ENCODE measurements around the gene NME2. TPM values are rescaled to one million over a fixed set of nuclear protein-coding genes. Genes with fewer than 3 reads are reported as not detected.
"Not testable (repeated sequence)": the region's sequence is repeated elsewhere in the genome, so short reads cannot be mapped to it uniquely, and the experiment has no call there.

The NME2 gene
- total and polyA plus RNA-seq, 9 donors: 333 to 469 (median 374) TPM

DNA sequence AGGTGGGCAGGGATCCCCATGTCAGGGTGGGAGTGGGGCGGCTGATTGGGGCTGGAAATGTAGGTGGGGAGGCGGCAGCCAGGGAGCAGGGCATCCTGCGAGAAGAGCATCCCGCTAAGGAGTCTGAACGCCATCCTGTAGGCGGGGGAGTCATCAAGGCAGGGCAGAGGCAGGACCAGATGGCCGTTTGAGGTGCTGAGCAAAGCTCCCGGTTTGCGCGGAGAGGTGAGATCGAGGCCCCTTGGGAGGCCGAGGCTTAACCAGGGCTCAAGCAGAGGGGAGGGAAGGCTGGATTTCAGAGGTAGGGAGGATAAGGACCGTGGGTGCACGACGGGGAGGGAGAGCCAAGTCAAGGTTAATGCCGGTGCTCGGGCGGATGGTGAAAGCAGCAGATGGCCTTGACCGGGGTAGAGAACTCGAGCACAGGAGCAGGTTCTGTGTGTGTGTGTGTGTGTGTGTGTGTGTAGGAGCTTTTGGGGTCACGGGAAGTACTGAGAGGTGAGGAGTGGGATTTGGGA lies 472 bp upstream of the NME2 start:
- Histone ChIP-seq H3K36me3 (ENCODE audit: control insufficient read depth, insufficient read depth, low read length) (peaks cover 50% of the 10 kb centered on the region), H3K4me1 (ENCODE audit: control insufficient read depth, insufficient read depth, low read length) (peaks cover 13% of the 10 kb centered on the region), H3K4me3 (ENCODE audit: low read length) (peak overlapping the region; percentile 71), H3K27me3 (ENCODE audit: control insufficient read depth, insufficient read depth, low read length) (no peaks in the 10 kb centered on the region), H3K27ac (ENCODE audit: low read length) (peak overlapping the region; percentile 91), H3K9me3 (replicated peaks; ENCODE audit: control insufficient read depth, low read depth, low read length) (no peaks in the 10 kb centered on the region)
- no peak for DNase-seq
- WGBS (ENCODE audit: insufficient coverage): 7% methylated on average over 21 of the region's 21 CpGs

DNA sequence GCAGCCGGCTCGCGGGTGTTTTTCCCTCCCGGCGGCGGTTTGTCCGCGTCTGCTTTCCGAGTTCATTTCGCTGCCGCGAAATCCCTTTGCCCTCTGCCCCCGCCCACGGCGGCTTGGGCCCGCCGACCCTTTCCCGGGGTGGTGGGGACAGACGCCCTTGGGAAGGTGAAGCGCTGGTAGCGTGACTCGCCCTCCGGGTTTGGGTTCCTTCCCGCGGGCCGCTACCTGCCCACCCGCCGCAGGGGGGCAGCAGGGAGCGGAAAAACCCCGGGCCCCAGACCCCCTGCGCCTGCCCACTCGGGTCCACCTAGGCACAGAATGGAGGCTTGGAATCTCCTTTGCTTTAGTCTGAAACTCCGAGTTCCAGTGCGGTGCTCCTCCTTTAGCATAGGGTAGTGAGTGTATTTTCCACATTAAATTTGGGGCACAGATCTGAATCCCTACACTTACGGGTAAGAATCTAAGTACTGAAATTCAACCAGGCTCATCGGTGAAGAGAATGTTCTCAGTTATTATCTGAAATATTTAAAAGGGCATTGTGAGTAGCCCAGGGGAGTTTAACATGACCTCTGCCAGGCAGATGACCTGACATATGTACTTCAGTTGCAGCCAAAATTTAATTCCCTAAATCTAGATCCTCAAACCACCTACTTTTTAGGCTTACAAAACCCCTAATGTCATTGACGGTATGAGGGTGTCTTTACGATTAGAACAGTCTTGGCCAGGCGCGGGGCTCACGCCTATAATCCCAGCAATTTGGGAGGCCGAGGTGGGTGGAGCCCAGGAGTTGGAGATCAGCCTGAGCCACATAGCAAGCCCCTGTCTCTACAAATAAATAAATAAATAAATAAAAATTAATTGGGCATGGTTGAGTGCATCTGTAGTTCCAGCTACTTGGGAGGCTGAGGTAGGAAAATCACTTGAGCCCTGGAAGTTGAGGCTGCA lies 1.0 kb downstream of the NME2 start:
- WGBS (ENCODE audit: insufficient coverage): 0% methylated on average over 23 of the region's 42 CpGs
- no peaks in the 10 kb centered on the region for H3K9me3 ChIP-seq (replicated peaks; ENCODE audit: control insufficient read depth, low read depth, low read length)
- DNase-seq: peak; percentile 53
- peak overlapping the region; percentile 78 for H3K27ac ChIP-seq (ENCODE audit: low read length)
- no peaks in the 10 kb centered on the region for H3K27me3 ChIP-seq (ENCODE audit: control insufficient read depth, insufficient read depth, low read length)
- peaks cover 13% of the 10 kb centered on the region for H3K4me1 ChIP-seq (ENCODE audit: control insufficient read depth, insufficient read depth, low read length)
- H3K36me3 ChIP-seq (ENCODE audit: control insufficient read depth, insufficient read depth, low read length): peaks cover 38% of the 10 kb centered on the region
- H3K4me3 ChIP-seq (ENCODE audit: low read length): peak overlapping the region; percentile 71

DNA sequence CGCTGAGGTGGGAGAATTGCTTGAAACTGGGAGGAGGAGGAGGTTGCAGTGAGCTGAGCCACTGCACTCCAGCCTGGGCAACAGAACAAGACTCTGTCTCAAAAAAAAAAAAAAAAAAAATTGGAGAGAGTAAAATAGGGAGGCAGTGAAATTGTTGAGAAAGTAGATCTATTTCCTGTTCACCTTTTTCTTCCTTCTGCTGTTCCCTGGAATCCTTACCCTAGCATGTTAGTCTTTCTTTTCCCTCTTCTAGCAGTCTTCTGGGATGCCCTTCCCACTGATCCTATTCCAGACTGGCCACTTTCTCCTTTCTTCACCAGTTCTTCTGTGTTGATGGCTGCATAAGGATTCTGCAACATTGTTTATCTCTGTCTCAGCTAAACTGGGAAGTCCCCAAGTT lies 3.1 kb downstream of the NME2 start:
- WGBS (ENCODE audit: insufficient coverage): 100% methylated on average over 1 of the region's 1 CpG
- peaks cover 39% of the 10 kb centered on the region for H3K36me3 ChIP-seq (ENCODE audit: control insufficient read depth, insufficient read depth, low read length)

DNA sequence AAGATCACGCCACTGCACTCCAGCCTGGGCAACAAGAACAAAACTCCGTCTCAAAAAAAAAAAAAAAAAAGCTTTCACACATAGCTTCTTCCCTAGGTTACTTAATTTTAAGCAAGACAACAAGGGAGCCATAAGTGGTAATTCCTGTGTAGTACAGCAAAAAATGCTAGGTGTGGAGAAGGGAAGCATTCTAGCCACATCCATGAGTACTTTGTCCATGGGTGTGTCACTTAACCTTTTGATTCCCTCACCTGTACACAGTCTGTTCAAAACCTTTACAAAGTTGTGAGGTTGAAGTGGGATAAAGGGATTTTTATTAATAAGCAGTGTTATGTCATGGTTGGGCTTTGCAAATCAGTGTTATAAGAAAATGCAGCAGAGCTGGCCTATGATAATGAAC lies 4.5 kb downstream of the NME2 start:
- Histone ChIP-seq H3K9me3 (replicated peaks; ENCODE audit: control insufficient read depth, low read depth, low read length) (no peaks in the 10 kb centered on the region), H3K4me1 (ENCODE audit: control insufficient read depth, insufficient read depth, low read length) (peaks cover 5% of the 10 kb centered on the region), H3K27ac (ENCODE audit: low read length) (no peak overlapping the region), H3K27me3 (ENCODE audit: control insufficient read depth, insufficient read depth, low read length) (no peaks in the 10 kb centered on the region), H3K4me3 (ENCODE audit: low read length) (no peak overlapping the region), H3K36me3 (ENCODE audit: control insufficient read depth, insufficient read depth, low read length) (peaks cover 41% of the 10 kb centered on the region)
- no CpG with 5 or more reads among the region's 2 CpGs for WGBS (ENCODE audit: insufficient coverage)
- DNase-seq: no peak

More for the DNA sequence above, 3.1 kb downstream of the NME2 start:
- Histone ChIP-seq H3K9me3 (replicated peaks; ENCODE audit: control insufficient read depth, low read depth, low read length) (no peaks in the 10 kb centered on the region), H3K4me1 (ENCODE audit: control insufficient read depth, insufficient read depth, low read length) (peaks cover 13% of the 10 kb centered on the region), H3K4me3 (ENCODE audit: low read length) (no peak overlapping the region), H3K27me3 (ENCODE audit: control insufficient read depth, insufficient read depth, low read length) (no peaks in the 10 kb centered on the region), H3K27ac (ENCODE audit: low read length) (no peak overlapping the region)
- DNase-seq: no peak

DNA sequence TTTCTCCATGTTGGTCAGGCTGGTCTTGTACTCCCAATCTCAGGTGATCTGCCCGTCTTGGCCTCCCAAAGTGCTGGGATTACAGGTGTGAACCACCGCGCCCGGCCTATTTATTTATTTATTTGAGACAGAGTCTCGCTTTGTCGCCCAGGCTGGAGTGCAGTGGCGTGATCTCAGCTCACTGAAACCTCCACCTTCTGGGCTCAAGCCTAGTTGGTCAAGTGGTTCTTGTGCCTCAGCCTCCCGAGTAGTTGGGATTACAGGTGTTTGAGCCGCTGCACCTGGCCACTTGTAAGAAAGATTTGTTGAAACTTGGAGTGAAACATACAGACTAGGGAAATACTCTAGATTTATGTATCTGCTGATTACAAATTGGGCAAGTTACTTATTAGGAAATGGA lies 5.8 kb downstream of the NME2 start:
- not testable (repeated sequence) for H3K4me3 ChIP-seq (ENCODE audit: low read length); DNase-seq; H3K27me3 ChIP-seq (ENCODE audit: control insufficient read depth, insufficient read depth, low read length); H3K4me1 ChIP-seq (ENCODE audit: control insufficient read depth, insufficient read depth, low read length); H3K27ac ChIP-seq (ENCODE audit: low read length); H3K9me3 ChIP-seq (replicated peaks; ENCODE audit: control insufficient read depth, low read depth, low read length)
- peaks cover 43% of the 10 kb centered on the region for H3K36me3 ChIP-seq (ENCODE audit: control insufficient read depth, insufficient read depth, low read length)
- WGBS (ENCODE audit: insufficient coverage): 89% methylated on average over 5 of the region's 9 CpGs

DNA sequence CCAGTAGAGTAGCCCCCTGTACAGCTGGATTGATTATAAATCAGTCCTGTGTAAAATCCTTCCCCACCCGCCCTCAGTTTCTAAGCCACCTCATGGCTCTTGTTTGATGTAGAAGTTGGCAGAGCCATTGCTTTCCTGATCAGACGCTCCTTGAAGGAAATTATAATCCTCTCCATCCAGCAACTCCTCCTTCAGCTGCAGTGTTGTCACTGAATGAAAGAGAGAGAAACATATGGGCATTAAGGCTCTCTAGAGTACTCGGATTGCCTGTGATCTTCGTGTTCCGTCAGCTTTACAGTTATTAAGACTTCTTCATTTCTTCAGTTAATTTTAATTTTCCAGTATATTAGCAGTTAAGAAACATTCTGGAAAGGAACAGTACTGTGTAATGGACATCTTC lies 14.3 kb downstream of the NME2 start:
- Histone ChIP-seq H3K36me3 (ENCODE audit: control insufficient read depth, insufficient read depth, low read length) (peaks cover 21% of the 10 kb centered on the region), H3K4me1 (ENCODE audit: control insufficient read depth, insufficient read depth, low read length) (no peaks in the 10 kb centered on the region), H3K27me3 (ENCODE audit: control insufficient read depth, insufficient read depth, low read length) (no peaks in the 10 kb centered on the region), H3K9me3 (replicated peaks; ENCODE audit: control insufficient read depth, low read depth, low read length) (no peaks in the 10 kb centered on the region), H3K27ac (ENCODE audit: low read length) (no peak overlapping the region), H3K4me3 (ENCODE audit: low read length) (no peak overlapping the region)
- WGBS (ENCODE audit: insufficient coverage): no CpG with 5 or more reads among the region's 5 CpGs
- no peak for DNase-seq

DNA sequence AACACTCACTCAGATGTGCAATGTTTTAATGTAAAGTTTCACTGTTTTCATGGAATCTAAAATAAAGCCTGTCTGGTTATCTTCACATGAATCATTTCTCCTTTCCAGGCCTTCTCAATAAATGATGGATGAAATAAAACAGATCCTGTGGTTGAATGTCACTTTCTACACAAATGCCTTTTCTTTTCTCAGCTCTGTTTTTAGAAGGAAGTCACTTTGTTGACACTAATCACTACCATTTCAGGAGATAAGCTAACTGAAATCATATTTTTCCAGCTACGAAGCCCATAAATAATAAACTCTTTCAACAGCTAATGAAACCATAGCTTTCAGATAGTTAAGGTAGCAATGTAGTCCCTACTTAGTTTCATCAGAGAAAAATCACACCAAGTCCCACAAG lies 17.9 kb downstream of the NME2 start:
- H3K27me3 ChIP-seq (ENCODE audit: control insufficient read depth, insufficient read depth, low read length): no peaks in the 10 kb centered on the region
- H3K4me1 ChIP-seq (ENCODE audit: control insufficient read depth, insufficient read depth, low read length): no peaks in the 10 kb centered on the region
- H3K36me3 ChIP-seq (ENCODE audit: control insufficient read depth, insufficient read depth, low read length): peaks cover 24% of the 10 kb centered on the region
- WGBS (ENCODE audit: insufficient coverage): no CpG with 5 or more reads among the region's 1 CpG
- no peak for DNase-seq
- no peak overlapping the region for H3K4me3 ChIP-seq (ENCODE audit: low read length)
- no peak overlapping the region for H3K27ac ChIP-seq (ENCODE audit: low read length)
- H3K9me3 ChIP-seq (replicated peaks; ENCODE audit: control insufficient read depth, low read depth, low read length): no peaks in the 10 kb centered on the region

DNA sequence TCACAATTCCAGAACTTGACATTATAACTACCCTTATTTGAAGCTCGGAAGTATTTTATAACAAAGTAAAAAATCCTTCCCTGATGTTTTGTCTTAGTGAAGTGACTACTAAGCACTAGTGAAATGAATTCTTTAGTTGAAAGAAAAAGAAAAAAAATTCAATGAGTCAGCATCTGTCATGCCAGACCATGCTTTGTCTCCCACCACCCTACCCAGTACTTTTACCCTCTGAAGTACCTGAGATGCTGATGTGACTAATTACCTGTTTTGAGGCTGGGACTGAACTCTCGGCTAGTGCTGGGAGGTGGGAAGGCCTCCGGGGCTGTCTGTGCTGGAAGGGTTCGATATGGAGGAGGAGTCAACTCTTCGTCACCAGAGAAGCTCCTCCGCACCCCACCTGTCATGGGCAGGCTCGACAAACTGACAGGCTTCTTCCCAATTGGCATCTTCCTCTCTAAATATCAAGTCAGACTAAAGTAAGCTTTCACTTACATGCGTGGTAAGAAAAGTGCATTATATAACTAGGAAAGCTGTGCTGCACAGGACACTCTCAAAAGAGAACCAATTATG lies 19.6 kb downstream of the NME2 start:
- Histone ChIP-seq H3K27me3 (ENCODE audit: control insufficient read depth, insufficient read depth, low read length) (no peaks in the 10 kb centered on the region), H3K27ac (ENCODE audit: low read length) (no peak overlapping the region), H3K36me3 (ENCODE audit: control insufficient read depth, insufficient read depth, low read length) (peaks cover 31% of the 10 kb centered on the region), H3K4me3 (ENCODE audit: low read length) (no peak overlapping the region), H3K9me3 (replicated peaks; ENCODE audit: control insufficient read depth, low read depth, low read length) (no peaks in the 10 kb centered on the region), H3K4me1 (ENCODE audit: control insufficient read depth, insufficient read depth, low read length) (no peaks in the 10 kb centered on the region)
- no peak for DNase-seq
- 80% methylated on average over 1 of the region's 8 CpGs for WGBS (ENCODE audit: insufficient coverage)

DNA sequence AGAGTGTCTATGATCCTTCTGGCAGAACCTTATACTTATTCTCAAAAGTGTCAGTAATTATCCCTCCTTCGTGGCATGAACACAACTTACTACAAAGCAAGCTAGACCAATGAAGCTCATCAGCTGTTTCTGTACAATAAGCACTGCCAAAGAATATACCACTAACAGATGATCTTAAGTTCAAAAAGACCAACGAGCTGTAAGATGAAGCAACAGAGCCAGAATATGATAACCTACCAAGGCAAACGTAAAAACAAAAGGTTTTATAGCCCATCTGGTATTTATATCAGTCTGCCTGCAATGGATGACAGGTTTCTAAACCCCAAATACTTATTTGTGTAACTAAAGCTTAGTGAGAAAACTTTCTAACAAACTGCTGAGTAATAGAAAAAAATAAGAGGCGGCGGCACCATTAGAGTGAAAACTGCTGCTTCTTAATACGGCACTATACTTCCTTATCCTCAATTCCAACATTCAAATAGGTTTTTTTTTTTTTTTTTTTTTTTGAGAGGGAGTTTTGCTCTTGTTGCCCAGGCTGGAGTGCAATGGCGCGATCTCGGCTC lies 22.1 kb downstream of the NME2 start:
- Histone ChIP-seq H3K9me3 (replicated peaks; ENCODE audit: control insufficient read depth, low read depth, low read length) (no peaks in the 10 kb centered on the region), H3K36me3 (ENCODE audit: control insufficient read depth, insufficient read depth, low read length) (peaks cover 27% of the 10 kb centered on the region), H3K27me3 (ENCODE audit: control insufficient read depth, insufficient read depth, low read length) (no peaks in the 10 kb centered on the region), H3K4me3 (ENCODE audit: low read length) (no peak overlapping the region), H3K4me1 (ENCODE audit: control insufficient read depth, insufficient read depth, low read length) (no peaks in the 10 kb centered on the region), H3K27ac (ENCODE audit: low read length) (no peak overlapping the region)
- DNase-seq: peak; percentile 29
- 100% methylated on average over 3 of the region's 9 CpGs for WGBS (ENCODE audit: insufficient coverage)

DNA sequence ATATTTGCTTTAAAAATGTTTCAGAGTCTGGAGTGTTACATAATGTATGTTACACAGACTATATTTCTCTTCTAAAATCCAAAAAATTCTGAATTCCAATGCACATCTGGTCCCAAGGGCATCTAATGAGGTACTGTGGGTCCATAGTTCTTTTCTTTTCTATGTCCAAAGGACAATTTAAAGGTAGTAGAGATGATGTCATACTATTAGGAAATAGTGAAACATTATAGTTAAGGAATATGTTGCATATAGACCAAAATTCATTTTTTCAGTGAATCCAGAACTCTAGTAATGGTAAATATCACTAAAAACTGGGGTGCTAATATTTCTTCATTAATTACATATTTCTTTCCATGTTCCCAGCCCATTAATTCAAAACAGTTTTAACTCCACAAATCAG lies 23.0 kb downstream of the NME2 start:
- peaks cover 32% of the 10 kb centered on the region for H3K36me3 ChIP-seq (ENCODE audit: control insufficient read depth, insufficient read depth, low read length)
- H3K4me1 ChIP-seq (ENCODE audit: control insufficient read depth, insufficient read depth, low read length): no peaks in the 10 kb centered on the region
- H3K4me3 ChIP-seq (ENCODE audit: low read length): no peak overlapping the region
- H3K27ac ChIP-seq (ENCODE audit: low read length): no peak overlapping the region
- H3K27me3 ChIP-seq (ENCODE audit: control insufficient read depth, insufficient read depth, low read length): no peaks in the 10 kb centered on the region
- DNase-seq: no peak
- H3K9me3 ChIP-seq (replicated peaks; ENCODE audit: control insufficient read depth, low read depth, low read length): no peaks in the 10 kb centered on the region
